Activated gamma-delta T cell (primary cell): ENCODE results near the gene MOB3B.

ENCODE experiments used
- DNase-seq: peaks from one replicate; lab custom pipeline; 2025; lab: John Stamatoyannopoulos, UW

Gene MOB3B

GRCh38 chr9:27391040-27391895 lies 138.3 kb downstream of the MOB3B start:
- DNase-seq: no peak

- no peak for DNase-seq
Observed at GRCh38 chr9:27388150-27388549, 141.5 kb downstream of the MOB3B start.

- no peak for DNase-seq
Observed at GRCh38 chr9:27387722-27388121, 141.9 kb downstream of the MOB3B start.

GRCh38 chr9:27386571-27387091 lies 143.0 kb downstream of the MOB3B start:
- DNase-seq: no peak

- no peak for DNase-seq
Observed at GRCh38 chr9:27385606-27386322, 143.8 kb downstream of the MOB3B start.

- DNase-seq: no peak
Observed at GRCh38 chr9:27384262-27385014, 145.2 kb downstream of the MOB3B start.

- DNase-seq: no peak
Observed at GRCh38 chr9:27383524-27383923, 146.1 kb downstream of the MOB3B start.

GRCh38 chr9:27382975-27383374 lies 146.6 kb downstream of the MOB3B start:
- DNase-seq: no peak

GRCh38 chr9:27382308-27382707 lies 147.3 kb downstream of the MOB3B start:
- no peak for DNase-seq

- DNase-seq: no peak
Observed at GRCh38 chr9:27379311-27380251, 150.0 kb downstream of the MOB3B start.

GRCh38 chr9:27377811-27378456 lies 151.7 kb downstream of the MOB3B start:
- DNase-seq: no peak

GRCh38 chr9:27377147-27377807 lies 152.3 kb downstream of the MOB3B start:
- DNase-seq: no peak

GRCh38 chr9:27373851-27374250 lies 155.8 kb downstream of the MOB3B start:
- DNase-seq: no peak

GRCh38 chr9:27372615-27373014 lies 157.0 kb downstream of the MOB3B start:
- no peak for DNase-seq

GRCh38 chr9:27371382-27371781 lies 158.2 kb downstream of the MOB3B start:
- no peak for DNase-seq

- DNase-seq: no peak
Observed at GRCh38 chr9:27369591-27369990, 160.0 kb downstream of the MOB3B start.

- no peak for DNase-seq
Observed at GRCh38 chr9:27368316-27368985, 161.2 kb downstream of the MOB3B start.

GRCh38 chr9:27367921-27368315 lies 161.7 kb downstream of the MOB3B start:
- DNase-seq: no peak

- DNase-seq: no peak
Observed at GRCh38 chr9:27367175-27367798, 162.3 kb downstream of the MOB3B start.
